ENCODE results near the gene AFG1L.
"Not testable (repeated sequence)": the region's sequence is repeated elsewhere in the genome, so short reads cannot be mapped to it uniquely, and the experiment has no call there.

AFG1L gene

GRCh38 chr6:108294727-108295625 lies at the start of gene AFG1L:
Gene AFG1L (plus strand): TSS chr6:108295054. CDS start chr6:108295080, 26 bp downstream.
- DNase-seq, result peak; percentile 88

- DNase-seq, result not testable (repeated sequence)
These were observed 49.8 kb upstream of the AFG1L start for GRCh38 chr6:108245095-108245494.

- no peak for DNase-seq
These were observed 46.8 kb upstream of the AFG1L start for GRCh38 chr6:108247965-108248536.

GRCh38 chr6:108250240-108250866 lies 44.5 kb upstream of the AFG1L start:
- DNase-seq, result no peak

GRCh38 chr6:108251252-108251651 lies 43.6 kb upstream of the AFG1L start:
- no peak for DNase-seq

- no peak for DNase-seq
These were observed 42.8 kb upstream of the AFG1L start for GRCh38 chr6:108252055-108252454.

- no peak for DNase-seq
These were observed 41.6 kb upstream of the AFG1L start for GRCh38 chr6:108253241-108253640.

GRCh38 chr6:108254433-108255410 lies 40.1 kb upstream of the AFG1L start:
- DNase-seq, result no peak

GRCh38 chr6:108260126-108260808 lies 34.6 kb upstream of the AFG1L start:
- DNase-seq, result peak; percentile 29

- peak; percentile 90 for DNase-seq
These were observed 33.9 kb upstream of the AFG1L start, which contains the start of gene SNX3 for GRCh38 chr6:108260809-108261569. Gene SNX3 (minus strand): TSS chr6:108261040. CDS start chr6:108260921, 119 bp downstream.

GRCh38 chr6:108263371-108263770 lies 31.5 kb upstream of the AFG1L start:
- DNase-seq, result no peak

- DNase-seq, result no peak
These were observed 26.0 kb upstream of the AFG1L start for GRCh38 chr6:108268845-108269244.

GRCh38 chr6:108269955-108270354 lies 24.9 kb upstream of the AFG1L start:
- DNase-seq, result not testable (repeated sequence)

GRCh38 chr6:108274546-108274945 lies 20.3 kb upstream of the AFG1L start:
- no peak for DNase-seq

- no peak for DNase-seq
These were observed 18.9 kb upstream of the AFG1L start for GRCh38 chr6:108275976-108276375.

GRCh38 chr6:108277295-108277694 lies 17.6 kb upstream of the AFG1L start:
- no peak for DNase-seq

- no peak for DNase-seq
These were observed 17.0 kb upstream of the AFG1L start for GRCh38 chr6:108277831-108278230.

- no peak for DNase-seq
These were observed 9.5 kb upstream of the AFG1L start for GRCh38 chr6:108285381-108285780.

- no peak for DNase-seq
These were observed 8.5 kb upstream of the AFG1L start for GRCh38 chr6:108286366-108286765.

GRCh38 chr6:108287373-108287772 lies 7.5 kb upstream of the AFG1L start:
- DNase-seq, result no peak

- DNase-seq, result no peak
These were observed 6.1 kb upstream of the AFG1L start for GRCh38 chr6:108288742-108289141.

Measured in NCI-H1092 treated with DMSO at 0.1 percent for 48 hours (cell line).